B cell (primary cell): Measurements from ENCODE around the gene ATP6V1B1. TPM values are rescaled to one million over a fixed set of nuclear protein-coding genes. Genes with fewer than 3 reads are reported as not detected.

Source experiments
- ATAC-seq: fragments of 200-7000 bp; cut with Tn5 transposase; one replicate; pipeline ENCODE4 v1.10.0; 2021; ENCODE audit warnings: low read depth, mild to moderate bottlenecking, moderate number of reproducible peaks, moderate library complexity
- CTCF ChIA-PET: fragments of 350-600 bp; sonication (Branson Sonifier 250); formaldehyde crosslinking; loops from one replicate; lab custom pipeline; 2021; ENCODE audit warnings: antibody characterized with exemption, inconsistent platforms; lab: Charles Lee
- POLR2A ChIA-PET: fragments of 350-600 bp; sonication (Branson Sonifier 250); formaldehyde crosslinking; loops from one replicate; lab custom pipeline; 2021; ENCODE audit warnings: antibody characterized with exemption; lab: Charles Lee
- DNase-seq: peaks from one replicate; pipeline ENCODE4 v3.0.0; 2013
- H2AFZ ChIP-seq: 2 replicates; pipeline ENCODE4 v1.6.1; 2012; ENCODE audit warnings: mild to moderate bottlenecking, low read depth, low read length; ENCODE audit not compliant: insufficient read depth, poor library complexity, severe bottlenecking
- H3K27ac ChIP-seq, 2 donors: 1 replicate in 1 of 2; 2 replicates in 1 of 2; pipeline ENCODE4 v1.5.1; 2012 to 2013; ENCODE audit warnings: low read length in 2 of 2, mild to moderate bottlenecking in 2 of 2, moderate library complexity in 1 of 2
- H3K27me3 ChIP-seq, 4 experiments: fragments of 200-600 bp in 1 of 4; sonication (generic) in 1 of 4; replicated peaks in 1 of 4; 1 replicate in 2 of 4; 2 replicates in 2 of 4; pipeline versions ENCODE4 v1.6.1 to v1.7.0; 2013 to 2016; ENCODE audit warnings: low read length in 3 of 4, mild to moderate bottlenecking in 2 of 4, mixed read lengths in 1 of 4, moderate library complexity in 1 of 4; ENCODE audit not compliant: insufficient read depth in 4 of 4, control insufficient read depth in 3 of 4; ENCODE audit errors: control extremely low read depth in 1 of 4
- H3K36me3 ChIP-seq, 2 experiments: replicated peaks in 1 of 2; 1 replicate in 1 of 2; 2 replicates in 1 of 2; pipeline versions ENCODE4 v1.6.1 to v1.7.1; 2013; ENCODE audit warnings: low read length in 1 of 2; ENCODE audit not compliant: insufficient read depth in 2 of 2, control insufficient read depth in 1 of 2; ENCODE audit errors: control extremely low read depth in 1 of 2, extremely low read depth in 1 of 2
- H3K4me1 ChIP-seq, 2 donors: fragments of 200-600 bp in 1 of 2; sonication (generic) in 1 of 2; 1 replicate in 1 of 2; 2 replicates in 1 of 2; pipeline versions ENCODE4 v1.5.1 to v1.6.1; 2013 to 2017; ENCODE audit warnings: low read length in 2 of 2; ENCODE audit not compliant: control insufficient read depth in 2 of 2, insufficient read depth in 2 of 2
- H3K4me2 ChIP-seq: replicated peaks from 2 replicates; pipeline ENCODE3; 2012; ENCODE audit warnings: mild to moderate bottlenecking, low read depth, low read length; ENCODE audit not compliant: poor library complexity, severe bottlenecking
- H3K4me3 ChIP-seq, 5 experiments: fragments of 200-600 bp in 1 of 5; sonication (generic) in 1 of 5; 1 replicate in 3 of 5; 2 replicates in 2 of 5; pipeline versions ENCODE4 v1.5.1 to v1.7.0; 2011 to 2016; ENCODE audit warnings: low read length in 4 of 5, mild to moderate bottlenecking in 4 of 5, low read depth in 2 of 5, control low read depth in 1 of 5, moderate library complexity in 1 of 5; ENCODE audit not compliant: insufficient read depth in 1 of 5; ENCODE audit errors: control extremely low read depth in 1 of 5, extremely low read depth in 1 of 5
- H3K79me2 ChIP-seq: fragments of 200-600 bp; sonication (generic); one replicate; pipeline ENCODE4 v1.6.0; 2016; ENCODE audit warnings: low read length; ENCODE audit not compliant: control insufficient read depth, insufficient read depth
- H3K9ac ChIP-seq: fragments of 200-600 bp; sonication (generic); 2 replicates; pipeline ENCODE4 v1.6.1; 2017; ENCODE audit warnings: mild to moderate bottlenecking, low read length, moderate library complexity
- H3K9me3 ChIP-seq, 3 donors: one replicate each; pipeline versions ENCODE4 v1.6.1 to v1.7.1; 2013; ENCODE audit warnings: low read length in 2 of 3; ENCODE audit not compliant: control insufficient read depth in 2 of 3, insufficient read depth in 1 of 3; ENCODE audit errors: control extremely low read depth in 1 of 3
- H4K20me1 ChIP-seq: 2 replicates; pipeline ENCODE4 v1.6.0; 2012; ENCODE audit warnings: mild to moderate bottlenecking, low read length; ENCODE audit not compliant: insufficient read depth, control insufficient read depth, poor library complexity, severe bottlenecking
- H3K27ac Mint-ChIP-seq: one replicate; pipeline ENCODE4 v1.8.0; 2021; ENCODE audit warnings: mixed read lengths
- H3K27me3 Mint-ChIP-seq: one replicate; pipeline ENCODE4 v1.8.0; 2021; ENCODE audit warnings: mixed read lengths
- H3K4me1 Mint-ChIP-seq: one replicate; pipeline ENCODE4 v1.8.0; 2021; ENCODE audit warnings: mixed read lengths
- H3K4me3 Mint-ChIP-seq: one replicate; pipeline ENCODE4 v1.8.0; 2021; ENCODE audit warnings: mixed read lengths
- H3K9me3 Mint-ChIP-seq: one replicate; pipeline ENCODE4 v1.8.0; 2022; ENCODE audit warnings: mixed read lengths; ENCODE audit not compliant: insufficient read depth
- EZH2 ChIP-seq: IDR thresholded peaks from 2 replicates; pipeline ENCODE4 v1.6.1; 2012; ENCODE audit warnings: borderline replicate concordance, low read depth, mild to moderate bottlenecking, moderate library complexity, low read length; ENCODE audit not compliant: insufficient read depth, poor library complexity, severe bottlenecking
- WGBS: methylation state at CpG from one replicate; pipeline ENCODE4 v1.1.5; 2013; ENCODE audit warnings: missing lambda C conversion rate; ENCODE audit not compliant: insufficient coverage; 5-methylcytosine and 5-hydroxymethylcytosine counted together
- intact Hi-C: fragments of 100-400 bp; cut with micrococcal nuclease; formaldehyde crosslinking; loops from one replicate; pipeline ENCODE4 v1.10.0; 2022
- polyA plus RNA-seq: library from polyadenylated mRNA; depleted of rRNA; stranded (reverse); fragments of >200 nt; gene quantifications from 2 replicates; pipeline ENCODE4 v1.2.3, GENCODE V29; 2012
- total RNA-seq, 2 donors: library from RNA; stranded (reverse); fragments of 120-200 nt in 1 of 2; gene quantifications; 1 replicate in 1 of 2; 2 replicates in 1 of 2; pipeline versions ENCODE4 v1.2.3 to v1.2.4, GENCODE V29; 2013 to 2022
- TF ChIP-seq, protein P1 (sequence below): fragments of 200-600 bp; IDR thresholded peaks from one replicate; pipeline ENCODE4 v1.8.0; 2022; ENCODE audit warnings: antibody characterized with exemption, mild to moderate bottlenecking

ATP6V1B1 gene
- total and polyA plus RNA-seq, 2 donors (not counting 1 experiment from before 2014, with no cell fraction given) = not detected

DNA sequence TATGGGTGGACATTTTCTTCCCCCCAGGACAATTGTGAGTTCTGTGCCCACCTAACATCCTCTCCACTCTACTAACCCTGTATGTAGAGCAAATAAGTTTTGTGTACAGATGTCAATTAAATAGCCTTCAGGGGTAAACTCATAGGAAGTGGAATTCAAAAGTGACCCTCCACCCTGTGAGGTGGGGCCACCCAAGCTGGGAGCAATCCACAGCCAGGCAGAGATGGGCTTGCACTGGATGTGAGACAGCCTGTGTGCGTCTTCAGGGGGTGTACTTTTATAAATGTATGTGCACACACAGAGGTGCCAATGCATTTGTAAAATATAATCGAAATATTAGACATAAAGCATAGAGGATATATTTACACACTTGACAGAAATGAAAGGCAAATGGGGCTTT, 33.1 kb upstream of the ATP6V1B1 start:
- Mint-ChIP-seq H3K4me1 (peaks cover 37% of the 10 kb centered on the region), H3K4me3 (peak overlapping the region; percentile 40), H3K27me3 (peaks cover 77% of the 10 kb centered on the region), H3K27ac (no peak overlapping the region), H3K9me3 (no peaks in the 10 kb centered on the region)
- Histone ChIP-seq H3K27me3 (peaks cover 0 to 97% (median 67%) of the 10 kb centered on the region in 4 experiments), H3K4me1 (peaks cover 35 to 45% of the 10 kb centered on the region in 2 donors), H3K79me2 (no peaks in the 10 kb centered on the region), H4K20me1 (no peaks in the 10 kb centered on the region), H3K4me2 (no peak overlapping the region), H3K4me3 (no peak overlapping the region), H3K27ac (no peak overlapping the region), H3K9me3 (peaks cover 0 to 38% (median 0%) of the 10 kb centered on the region in 3 donors), H2AFZ (no peak overlapping the region), H3K36me3 (no peaks in the 10 kb centered on the region), H3K9ac (no peak overlapping the region)
- DNase-seq (no peak), ATAC-seq (no peak)
- intact Hi-C loops = loop anchor here (2.0 kb wide), 1 partner anchor 14 kb away; no protein-coding TSS in a partner anchor
- ChIA-PET CTCF (no interaction called here), POLR2A (no interaction called here)
- no peak for TF ChIP-seq EZH2
- TF ChIP-seq, protein P1, sequence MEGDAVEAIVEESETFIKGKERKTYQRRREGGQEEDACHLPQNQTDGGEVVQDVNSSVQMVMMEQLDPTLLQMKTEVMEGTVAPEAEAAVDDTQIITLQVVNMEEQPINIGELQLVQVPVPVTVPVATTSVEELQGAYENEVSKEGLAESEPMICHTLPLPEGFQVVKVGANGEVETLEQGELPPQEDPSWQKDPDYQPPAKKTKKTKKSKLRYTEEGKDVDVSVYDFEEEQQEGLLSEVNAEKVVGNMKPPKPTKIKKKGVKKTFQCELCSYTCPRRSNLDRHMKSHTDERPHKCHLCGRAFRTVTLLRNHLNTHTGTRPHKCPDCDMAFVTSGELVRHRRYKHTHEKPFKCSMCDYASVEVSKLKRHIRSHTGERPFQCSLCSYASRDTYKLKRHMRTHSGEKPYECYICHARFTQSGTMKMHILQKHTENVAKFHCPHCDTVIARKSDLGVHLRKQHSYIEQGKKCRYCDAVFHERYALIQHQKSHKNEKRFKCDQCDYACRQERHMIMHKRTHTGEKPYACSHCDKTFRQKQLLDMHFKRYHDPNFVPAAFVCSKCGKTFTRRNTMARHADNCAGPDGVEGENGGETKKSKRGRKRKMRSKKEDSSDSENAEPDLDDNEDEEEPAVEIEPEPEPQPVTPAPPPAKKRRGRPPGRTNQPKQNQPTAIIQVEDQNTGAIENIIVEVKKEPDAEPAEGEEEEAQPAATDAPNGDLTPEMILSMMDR = no peak
- no CpG with 5 or more reads among the region's 2 CpGs for WGBS

DNA sequence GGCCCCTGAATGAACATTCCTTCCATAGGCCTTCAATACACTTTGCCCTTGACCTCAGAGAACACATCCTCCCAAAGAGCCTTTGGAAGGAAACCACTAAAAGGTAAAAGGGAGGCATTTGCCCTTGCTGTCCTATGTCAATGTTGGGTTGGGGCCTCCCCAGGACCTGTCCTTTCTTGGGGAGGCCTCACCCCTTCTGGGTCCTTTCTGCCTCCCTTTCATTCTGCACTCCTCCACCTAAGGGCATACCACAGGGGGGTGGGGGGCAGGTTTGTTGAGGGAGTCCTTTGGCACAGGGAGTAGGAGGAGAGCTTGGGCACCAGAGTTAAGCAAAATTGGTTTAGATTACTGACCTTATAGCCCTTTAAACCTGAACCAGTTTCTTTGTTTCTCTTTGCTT, 32.5 kb upstream of the ATP6V1B1 start:
- ChIA-PET CTCF (no interaction called here), POLR2A (no interaction called here)
- H3K4me2 ChIP-seq = no peak overlapping the region
- ATAC-seq (no peak), DNase-seq (no peak)
- H3K4me1 ChIP-seq = peaks cover 38 to 47% of the 10 kb centered on the region in 2 donors
- no peaks in the 10 kb centered on the region for H3K36me3 ChIP-seq
- no peak overlapping the region for H3K27ac ChIP-seq
- peaks cover 40% of the 10 kb centered on the region for H3K4me1 Mint-ChIP-seq
- peaks cover 0 to 97% (median 69%) of the 10 kb centered on the region in 4 experiments for H3K27me3 ChIP-seq
- no peak overlapping the region for H3K4me3 Mint-ChIP-seq
- no peak overlapping the region for H3K27ac Mint-ChIP-seq
- no peak overlapping the region for H2AFZ ChIP-seq
- H3K79me2 ChIP-seq = no peaks in the 10 kb centered on the region
- peaks cover 0 to 38% (median 0%) of the 10 kb centered on the region in 3 donors for H3K9me3 ChIP-seq
- H3K27me3 Mint-ChIP-seq = peaks cover 71% of the 10 kb centered on the region
- no peak for TF ChIP-seq EZH2
- TF ChIP-seq, protein P1 = no peak
- H3K9me3 Mint-ChIP-seq = no peaks in the 10 kb centered on the region
- H4K20me1 ChIP-seq = no peaks in the 10 kb centered on the region
- H3K4me3 ChIP-seq = no peak overlapping the region
- intact Hi-C loops = loop anchor here (2.0 kb wide), 1 partner anchor 14 kb away; no protein-coding TSS in a partner anchor
- no peak overlapping the region for H3K9ac ChIP-seq
